Inflammatory macrophage treated with lipopolysaccharide for 4 hours (primary cell): ENCODE data around the gene STUB1.
"Not testable (repeated sequence)": the region's sequence is repeated elsewhere in the genome, so short reads cannot be mapped to it uniquely, and the experiment has no call there.

Source experiments
- DNase-seq: peaks from one replicate; pipeline ENCODE4 v3.0.0-alpha.2; 2020

STUB1 gene

DNA sequence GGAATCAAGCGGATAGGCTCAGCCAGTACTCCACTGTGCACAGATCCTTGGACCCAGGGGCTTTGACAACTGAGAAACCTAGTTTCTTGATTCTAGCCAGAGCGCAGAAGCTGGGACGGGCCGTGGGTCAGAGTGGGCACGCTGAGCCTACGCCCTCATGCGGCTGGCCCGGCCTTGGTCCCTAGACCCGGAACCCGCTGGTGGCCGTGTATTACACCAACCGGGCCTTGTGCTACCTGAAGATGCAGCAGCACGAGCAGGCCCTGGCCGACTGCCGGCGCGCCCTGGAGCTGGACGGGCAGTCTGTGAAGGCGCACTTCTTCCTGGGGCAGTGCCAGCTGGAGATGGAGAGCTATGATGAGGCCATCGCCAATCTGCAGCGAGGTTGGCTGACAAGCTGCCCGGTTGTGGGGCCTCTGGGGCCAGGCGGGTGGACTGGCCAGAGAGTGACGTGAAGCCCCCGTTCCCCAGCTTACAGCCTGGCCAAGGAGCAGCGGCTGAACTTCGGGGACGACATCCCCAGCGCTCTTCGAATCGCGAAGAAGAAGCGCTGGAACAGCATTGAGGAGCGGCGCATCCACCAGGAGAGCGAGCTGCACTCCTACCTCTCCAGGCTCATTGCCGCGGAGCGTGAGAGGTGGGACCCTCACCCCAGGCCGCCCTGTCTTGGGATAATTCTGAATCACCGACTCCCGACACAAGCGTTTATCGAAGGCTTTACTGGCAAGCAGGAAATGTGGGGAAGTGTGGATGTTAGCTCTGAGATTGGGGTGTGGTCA, 946 bp downstream of the STUB1 start:
- DNase-seq: peak; percentile 50

DNA sequence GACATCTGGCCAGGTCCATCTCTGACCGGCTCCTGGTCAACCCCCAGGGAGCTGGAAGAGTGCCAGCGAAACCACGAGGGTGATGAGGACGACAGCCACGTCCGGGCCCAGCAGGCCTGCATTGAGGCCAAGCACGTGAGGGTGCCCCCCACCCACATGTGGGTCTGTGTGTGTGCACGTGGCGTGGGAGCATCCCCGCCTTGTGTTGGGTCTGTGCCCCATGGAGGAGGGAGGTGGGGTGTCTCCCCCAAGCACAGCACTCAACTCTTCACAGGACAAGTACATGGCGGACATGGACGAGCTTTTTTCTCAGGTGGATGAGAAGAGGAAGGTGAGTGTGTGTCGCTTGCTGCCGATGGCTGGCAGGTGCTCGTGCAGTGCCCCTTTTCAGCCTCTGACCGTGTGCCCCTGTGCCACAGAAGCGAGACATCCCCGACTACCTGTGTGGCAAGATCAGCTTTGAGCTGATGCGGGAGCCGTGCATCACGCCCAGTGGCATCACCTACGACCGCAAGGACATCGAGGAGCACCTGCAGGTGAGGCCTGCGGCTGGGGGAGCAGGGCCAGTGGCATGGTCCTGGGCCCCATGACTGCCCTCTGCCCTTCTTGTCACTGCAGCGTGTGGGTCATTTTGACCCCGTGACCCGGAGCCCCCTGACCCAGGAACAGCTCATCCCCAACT, 1.7 kb downstream of the STUB1 start:
- DNase-seq: no peak

DNA sequence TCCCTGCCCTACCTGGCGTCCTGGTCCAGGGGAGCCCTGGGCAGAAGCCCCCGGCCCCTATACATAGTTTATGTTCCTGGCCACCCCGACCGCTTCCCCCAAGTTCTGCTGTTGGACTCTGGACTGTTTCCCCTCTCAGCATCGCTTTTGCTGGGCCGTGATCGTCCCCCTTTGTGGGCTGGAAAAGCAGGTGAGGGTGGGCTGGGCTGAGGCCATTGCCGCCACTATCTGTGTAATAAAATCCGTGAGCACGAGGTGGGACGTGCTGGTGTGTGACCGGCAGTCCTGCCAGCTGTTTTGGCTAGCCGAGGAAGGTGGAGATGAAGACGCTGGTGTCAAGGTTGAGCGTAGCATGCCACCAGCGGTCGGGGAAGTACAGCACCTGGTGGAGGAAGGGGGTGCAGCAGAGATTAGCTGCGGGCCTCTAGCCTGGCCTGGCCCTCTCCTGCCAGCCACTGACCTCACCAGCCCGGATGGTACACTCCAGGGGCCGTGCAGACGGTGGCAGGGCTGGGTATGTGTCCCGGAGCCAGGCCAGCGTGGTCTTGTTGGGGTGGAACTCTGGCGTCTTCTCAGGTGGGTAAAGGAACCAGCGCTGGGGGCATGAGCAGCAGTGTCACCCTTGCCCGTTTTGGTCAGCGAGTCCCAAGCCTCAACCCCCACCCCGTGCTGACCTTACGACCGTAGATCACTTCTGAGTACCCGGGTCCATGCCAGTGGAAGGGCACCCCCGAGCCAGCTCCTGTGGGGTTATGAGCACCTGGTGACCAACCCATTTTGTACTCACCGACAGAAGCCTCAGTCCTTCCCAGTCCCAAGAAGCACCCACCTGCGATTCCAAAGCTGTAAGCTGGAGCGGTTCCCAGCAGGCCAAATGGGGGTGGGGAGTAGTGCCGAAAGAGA, 2.5 kb downstream of the STUB1 start:
- DNase-seq: no peak

DNA sequence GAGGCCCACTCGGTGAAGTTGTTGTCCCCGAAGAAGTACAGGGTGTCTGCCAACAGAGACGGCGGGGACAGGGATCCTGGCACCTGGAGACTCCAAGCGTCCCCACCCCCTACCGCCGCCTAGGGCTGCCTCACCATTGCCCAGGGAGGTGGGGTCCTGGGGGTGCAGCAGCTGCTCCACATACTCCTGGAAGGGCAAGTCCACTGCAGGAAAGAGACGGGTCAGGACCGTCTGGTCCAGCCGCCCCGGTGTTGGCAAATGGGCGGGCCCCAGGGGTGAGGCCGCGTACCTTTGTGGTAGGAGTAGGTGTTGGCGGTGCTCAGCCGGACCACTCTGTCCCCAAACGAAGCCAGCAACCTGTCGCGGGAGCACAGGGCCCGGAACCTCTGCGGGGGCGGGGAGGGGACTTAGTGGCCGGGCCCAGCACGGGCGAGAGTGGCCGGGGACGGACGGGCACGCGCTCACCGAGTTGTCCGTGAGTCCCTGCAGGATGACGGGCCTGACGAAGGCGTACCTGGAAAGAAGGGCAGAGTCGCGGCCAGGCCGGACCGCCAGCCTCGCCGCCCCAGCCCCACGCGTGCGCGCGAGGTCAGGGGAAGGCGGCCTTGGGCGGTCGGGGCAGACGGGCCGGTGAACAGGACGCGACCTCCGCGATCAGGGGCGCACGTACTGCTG, 3.3 kb downstream of the STUB1 start:
- no peak for DNase-seq

DNA sequence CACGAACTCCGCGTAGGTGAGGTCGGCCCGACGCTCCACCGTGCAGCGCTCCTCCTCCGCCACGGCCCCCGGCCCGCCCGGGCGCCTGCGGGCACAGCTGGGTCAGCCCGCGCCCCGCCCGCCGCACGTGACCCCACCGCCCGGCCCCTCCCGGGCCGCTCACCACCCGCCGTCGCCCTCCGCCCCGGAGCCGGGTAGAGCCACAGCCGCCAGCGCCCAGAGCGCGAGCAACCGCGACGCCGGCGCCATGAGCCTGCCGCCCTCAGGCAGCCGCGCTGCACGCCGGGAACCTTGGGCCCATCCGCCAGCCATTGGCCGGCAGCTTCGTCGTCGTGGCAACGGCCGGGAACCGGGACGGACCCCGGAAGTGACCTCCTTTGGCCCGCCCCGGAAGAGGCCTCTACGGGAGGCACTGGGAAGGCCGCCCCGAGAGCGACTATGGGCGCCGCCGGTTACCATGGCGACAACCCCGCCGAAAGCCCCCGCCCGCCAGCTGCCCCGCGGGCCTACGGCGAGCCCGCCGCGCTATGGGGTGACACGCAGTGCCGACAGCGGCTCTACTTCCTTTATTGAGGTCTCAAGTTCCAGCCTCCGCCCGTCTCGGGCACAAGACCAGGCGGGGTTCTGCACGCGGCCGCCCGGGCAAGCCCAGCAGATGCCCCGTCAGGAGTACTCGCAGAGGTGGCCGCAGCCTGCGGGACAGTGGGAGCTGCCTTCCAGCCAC, 4.0 kb downstream of the STUB1 start, which contains the start of gene JMJD8:
TSS of gene JMJD8 (minus strand) at position 264 of the 724 bp plus-strand sequence. CDS start at position 249, 15 bp downstream.
- DNase-seq: peak; percentile 96

DNA sequence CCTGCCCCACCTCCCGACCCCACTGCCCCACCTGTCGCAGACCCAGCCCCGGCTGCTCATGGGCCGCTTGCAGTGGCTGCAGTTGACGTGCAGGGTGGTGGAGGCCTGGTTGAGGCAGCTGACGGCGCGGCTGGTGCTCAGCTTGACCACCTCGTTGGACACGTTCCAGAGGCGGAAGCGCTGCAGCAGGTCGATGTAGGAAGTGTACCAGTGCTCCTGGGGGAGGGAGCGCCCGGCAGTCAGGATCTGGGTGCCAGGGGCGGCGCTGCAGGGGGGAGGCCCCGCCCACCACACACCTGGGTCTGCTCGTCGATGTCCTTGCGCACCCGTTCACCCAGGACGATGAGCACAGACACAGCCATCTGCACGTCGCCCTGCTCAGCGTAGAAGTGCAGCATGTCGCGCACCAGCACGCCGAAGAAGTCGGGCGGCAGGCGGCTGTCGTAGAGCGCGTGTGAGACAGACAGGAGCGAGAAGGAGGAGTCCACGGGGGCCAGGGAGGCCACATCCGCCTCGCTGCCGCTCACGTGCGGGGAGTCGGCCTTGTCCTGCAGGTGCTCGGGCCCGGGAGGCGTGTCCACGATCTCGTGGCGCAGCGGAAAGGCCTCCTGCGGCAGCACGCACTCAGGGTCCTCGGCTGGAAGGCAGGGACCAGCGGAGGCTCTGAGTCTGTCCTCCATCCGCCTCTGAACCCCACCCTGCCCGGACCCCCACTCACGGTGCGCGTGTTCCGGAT, 4.9 kb downstream of the STUB1 start:
- DNase-seq: no peak

DNA sequence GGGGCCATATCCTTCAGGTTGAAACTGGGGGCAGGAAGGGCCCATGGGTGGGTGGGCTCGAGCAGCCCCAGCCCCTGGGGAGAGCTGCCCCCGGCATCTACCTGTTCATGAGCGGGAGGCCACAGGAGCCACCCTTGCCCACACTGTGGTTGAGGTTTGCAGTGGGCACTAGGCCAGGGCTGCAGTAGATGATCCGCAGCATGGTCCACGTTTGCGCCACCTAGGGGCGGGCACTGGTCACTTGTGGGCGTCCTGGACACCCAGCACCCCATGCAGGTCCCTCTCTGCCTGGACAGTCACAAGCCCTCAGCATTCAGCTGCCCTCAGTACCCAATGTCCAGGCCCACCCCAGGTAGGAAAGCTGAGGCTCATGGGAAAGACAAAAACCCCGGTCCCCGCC, 5.8 kb downstream of the STUB1 start:
- peak; percentile 42 for DNase-seq

DNA sequence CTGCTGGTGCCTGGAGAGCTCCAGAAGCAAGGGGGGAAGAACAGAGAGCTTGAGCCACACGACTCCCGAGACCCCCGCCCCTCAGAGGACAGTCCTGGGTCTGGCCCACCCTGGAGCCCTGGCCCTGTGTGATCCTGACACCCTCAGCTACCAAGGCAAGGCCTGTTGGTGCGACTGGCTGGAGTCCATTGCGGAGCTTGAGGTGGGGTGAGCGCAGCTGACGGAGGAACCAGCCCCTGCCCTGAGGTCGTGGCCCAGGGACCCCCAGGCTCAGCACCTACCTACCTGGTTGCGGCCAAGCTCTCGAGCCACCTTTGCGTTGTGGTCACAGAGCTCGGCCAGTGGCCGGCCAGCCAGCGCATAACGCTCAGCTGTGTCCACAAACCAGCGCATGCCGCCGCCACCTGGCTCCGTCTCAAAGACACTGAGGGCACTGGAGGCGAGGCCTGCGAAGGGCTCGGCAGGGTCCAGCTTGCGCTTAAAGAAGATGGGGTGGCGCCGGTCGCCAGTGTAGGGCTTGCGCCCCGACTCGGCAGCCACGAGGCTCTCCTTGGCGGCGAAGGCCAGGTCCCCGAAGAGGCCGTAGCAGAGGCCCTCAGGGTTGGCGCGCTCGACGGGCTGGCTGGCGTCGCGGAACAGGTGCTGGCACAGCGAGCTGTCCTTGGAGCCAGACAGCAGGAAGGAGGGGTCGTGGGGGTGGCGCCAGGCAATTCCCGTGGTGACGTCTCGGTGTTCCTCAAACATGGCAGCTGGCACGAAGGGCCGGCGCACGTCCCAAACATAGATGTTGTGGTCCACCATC, 6.5 kb downstream of the STUB1 start:
- DNase-seq: no peak

DNA sequence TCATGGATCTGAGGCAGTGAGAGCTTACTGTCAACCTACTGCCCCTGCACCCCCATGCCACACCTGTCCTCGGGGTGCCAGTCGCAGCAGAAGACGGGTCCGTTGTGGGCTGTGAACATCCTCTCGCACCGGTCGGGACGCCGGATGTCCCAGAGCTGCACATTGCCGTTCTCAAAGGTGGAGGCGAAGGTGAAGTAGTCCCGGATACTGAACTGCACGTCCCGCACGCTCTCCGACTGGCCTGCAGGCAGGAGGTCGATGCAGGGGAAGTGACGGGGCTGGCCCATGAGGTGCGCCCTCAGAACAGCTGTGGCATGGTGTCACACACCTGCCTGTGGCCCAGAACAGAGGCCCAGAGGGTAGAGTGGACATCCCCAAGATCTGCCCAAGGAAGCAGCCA, 7.3 kb downstream of the STUB1 start:
- DNase-seq: no peak

DNA sequence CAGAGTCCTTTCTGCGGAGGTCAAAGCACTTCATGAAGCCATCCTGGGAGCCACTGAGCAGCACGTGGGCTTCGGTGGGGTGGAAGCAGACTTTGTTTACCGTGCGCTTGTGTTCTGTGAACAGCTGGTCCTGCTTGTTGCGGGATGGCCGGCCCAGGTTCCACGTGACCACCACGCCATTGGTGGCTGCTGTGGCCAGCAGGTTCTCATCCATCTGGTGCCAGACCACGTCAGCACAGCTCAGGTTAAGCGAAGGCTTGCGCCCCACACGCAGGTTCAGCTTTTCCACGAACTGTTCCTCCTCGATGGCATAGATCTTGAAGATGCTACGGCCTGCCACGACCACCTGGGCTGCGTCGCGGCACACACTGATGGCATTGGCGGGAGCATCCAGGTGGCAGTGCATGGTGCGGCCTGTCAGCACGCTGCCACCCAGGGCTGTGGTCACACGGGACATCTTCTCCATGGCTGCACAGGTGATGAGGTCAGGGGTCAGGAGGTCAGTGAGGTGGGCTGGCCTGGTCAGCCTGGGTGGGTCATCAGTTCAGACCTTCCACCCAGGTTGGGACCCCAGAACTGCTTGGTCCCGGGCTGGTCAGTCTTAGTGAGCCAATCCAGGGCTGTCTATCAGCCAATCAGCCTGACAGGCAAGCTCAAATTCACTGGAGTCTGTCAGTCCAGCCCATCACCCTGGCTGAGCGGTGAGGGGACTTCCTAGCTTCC, 9.1 kb downstream of the STUB1 start:
- no peak for DNase-seq

DNA sequence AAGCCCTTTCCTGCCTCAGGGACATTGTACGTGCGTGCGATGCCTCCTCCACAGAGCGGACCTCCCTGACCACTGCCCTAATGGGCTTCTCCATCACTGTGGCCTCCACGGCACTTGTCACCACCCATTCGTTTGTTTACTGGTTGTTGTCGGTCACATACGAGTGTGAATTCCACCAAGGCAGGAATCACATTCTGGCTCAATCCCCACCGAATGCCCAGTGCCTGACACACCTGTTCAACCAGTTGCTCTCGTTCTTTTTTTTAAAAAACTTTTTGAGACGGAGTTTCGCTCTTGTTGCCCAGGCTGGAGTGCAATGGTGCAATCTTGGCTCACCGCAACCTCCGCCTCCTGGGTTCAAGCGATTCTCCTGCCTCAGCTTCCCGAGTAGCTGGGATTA, 11.0 kb downstream of the STUB1 start:
- not testable (repeated sequence) for DNase-seq

DNA sequence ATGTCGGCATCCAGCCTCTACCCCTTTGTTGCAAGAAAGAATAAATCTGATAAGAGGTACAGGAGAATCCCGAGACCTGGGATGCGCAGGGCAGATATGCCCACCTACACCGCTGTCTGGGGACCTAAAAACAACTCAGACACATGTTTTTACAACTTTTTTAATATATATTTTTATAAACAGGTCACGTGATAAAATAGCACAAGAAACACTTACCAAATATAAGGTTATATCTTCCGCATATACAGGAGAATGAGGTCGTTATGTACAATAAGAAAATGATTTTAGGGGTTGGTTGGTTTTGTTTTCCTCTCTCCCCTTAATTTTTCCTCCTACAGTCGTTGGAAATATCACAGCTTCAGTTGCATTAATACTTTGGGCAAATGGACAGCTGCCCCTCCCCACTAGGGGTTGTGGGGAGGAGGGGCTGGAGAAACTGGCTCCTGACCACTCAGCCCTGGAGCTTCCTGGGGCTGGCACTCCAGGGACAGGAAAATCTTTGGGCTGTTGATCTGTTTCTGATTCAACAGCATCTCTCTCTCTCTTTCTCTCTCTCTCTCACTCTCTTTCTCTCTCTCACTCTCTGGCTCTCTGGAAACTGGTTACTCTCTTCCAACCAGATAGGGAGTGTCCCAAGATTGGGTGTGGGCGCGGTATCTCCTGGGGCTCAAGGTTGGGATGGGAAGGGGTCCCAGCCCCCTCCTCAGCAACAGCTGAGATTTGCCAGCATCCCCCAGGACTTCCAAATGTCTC, 12.3 kb downstream of the STUB1 start:
- no peak for DNase-seq

DNA sequence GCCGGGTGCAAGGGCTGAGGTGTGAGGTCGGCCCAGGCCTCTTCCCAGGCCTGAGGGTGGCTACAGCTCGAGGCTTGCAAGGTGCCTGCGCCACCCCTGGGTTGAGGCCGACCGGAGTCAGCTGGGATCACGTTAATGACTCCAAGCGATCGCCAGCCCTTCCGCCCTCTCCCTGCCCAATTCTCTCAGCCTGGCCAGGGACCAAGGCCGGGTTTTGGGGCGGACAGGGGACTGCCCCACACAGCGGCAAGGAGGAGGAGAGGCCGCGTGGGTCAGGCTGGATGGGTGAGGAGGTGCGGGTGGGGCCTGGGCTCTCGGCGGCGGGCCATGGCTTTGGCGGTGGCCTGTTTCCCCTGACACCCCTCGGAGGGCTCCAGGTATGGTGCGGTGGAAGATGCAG, 13.2 kb downstream of the STUB1 start:
- DNase-seq: no peak

DNA sequence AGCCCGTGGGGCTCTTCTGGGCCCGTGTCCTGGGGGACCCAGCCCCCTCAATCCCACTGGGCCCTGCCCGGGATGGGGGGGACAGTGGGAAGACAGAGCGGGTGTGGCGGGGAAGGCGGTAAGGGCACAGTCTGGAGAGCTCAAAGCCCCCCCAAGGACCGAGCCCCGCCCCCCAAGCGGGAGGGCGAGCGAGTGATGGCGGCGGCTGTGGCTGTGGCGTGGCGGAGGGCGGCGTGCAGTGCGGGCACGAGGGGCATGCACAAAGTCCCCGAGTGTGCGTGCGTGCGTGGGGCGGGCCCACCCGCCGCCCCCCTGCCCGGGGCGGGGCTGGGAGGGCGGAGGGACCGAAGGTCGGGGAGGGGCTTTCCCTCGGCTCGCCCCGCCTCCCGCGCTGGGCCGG, 13.6 kb downstream of the STUB1 start:
- DNase-seq: no peak

DNA sequence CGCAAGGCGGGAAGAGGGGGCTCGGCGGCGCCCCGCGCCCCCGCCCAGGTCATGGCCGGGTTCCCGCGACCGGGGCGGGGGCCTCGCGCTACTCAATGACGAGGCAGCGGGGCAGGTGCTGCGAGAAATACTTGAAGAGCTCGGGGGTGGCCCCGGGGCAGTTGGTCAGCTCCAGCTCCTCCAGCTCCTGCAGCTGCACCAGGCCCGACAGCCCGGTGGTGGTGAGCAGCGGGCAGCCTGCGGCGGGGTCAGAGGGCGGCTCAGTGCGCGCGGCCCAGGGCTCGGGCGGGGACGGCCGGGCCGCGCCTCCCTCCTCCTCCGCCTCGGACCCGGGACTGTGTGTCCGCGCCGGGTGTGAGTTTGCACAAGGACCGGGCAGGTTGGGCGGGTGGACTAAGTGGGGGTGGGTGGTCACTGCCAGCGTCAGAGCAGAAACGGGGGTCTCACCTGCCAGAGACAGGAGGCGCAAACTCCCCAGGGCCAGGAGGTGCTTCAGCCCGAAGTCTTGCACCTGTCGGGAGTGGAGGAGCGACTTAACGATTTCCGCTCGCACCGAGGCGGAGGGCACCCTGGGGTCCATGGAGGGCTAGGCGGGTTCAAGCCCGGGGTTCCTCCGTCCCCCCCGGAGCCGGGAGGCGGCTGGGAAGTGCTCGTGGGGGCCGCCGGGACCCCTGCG, 14.1 kb downstream of the STUB1 start:
- DNase-seq: no peak

DNA sequence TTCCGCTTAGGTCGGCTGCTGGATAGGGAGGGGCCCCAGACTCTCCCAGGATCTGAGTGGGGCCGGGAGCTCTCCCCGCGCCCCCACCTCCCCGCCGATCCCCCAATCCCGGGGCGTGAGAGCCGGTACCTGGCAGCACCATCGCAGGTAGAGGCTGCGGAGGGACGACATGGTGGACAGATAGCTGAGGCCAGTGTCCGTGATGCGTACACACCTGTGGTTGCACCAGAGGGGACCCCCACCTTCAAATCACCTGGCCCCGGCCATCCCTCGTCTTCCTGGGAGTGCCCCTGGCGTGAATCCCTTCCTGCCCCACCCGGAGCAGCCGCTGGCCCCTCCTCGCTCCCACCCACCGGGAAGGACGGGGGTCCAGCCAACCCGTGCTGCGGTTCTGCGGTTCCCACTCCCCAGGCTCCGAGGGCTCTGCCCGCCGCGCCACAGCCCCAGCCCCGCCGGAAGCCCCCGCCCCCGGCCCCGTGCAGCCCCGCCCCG, 14.7 kb downstream of the STUB1 start:
- DNase-seq: no peak

DNA sequence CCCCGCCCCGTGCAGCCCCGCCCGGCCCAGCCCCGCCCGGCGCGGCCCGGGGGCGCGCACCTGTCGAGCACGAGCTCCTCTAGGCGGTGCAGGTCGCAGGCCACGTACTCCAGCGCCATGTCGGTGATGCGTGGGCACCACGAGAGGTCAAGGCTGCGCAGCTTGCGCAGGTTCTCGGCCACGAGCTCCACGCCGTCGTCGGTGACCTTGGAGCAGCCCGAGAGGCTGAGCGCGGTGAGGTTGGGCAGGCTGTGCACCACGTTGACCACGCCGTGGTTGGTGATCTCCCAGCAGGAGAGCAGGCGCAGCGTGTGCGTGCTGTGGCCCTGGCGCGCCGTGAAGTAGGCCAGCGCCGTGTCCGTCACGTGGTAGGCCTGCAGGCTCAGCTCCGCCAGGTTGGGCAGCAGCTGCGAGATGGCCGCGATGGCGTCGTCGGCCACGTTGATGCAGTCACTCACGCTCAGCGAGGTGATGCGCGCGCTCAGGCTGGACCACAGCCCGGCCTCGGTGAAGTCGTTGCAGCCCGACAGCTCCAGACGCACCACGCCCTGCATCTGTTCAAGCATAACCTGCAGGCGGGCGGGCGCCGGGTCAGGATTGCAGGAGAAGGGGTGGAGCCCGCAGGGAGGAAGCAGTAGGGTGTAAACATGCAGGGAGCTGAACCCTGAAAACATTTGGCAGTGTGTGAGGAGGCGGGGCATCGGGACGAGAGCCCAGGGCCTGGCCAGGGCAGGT, 15.3 kb downstream of the STUB1 start:
- no peak for DNase-seq
